NCI-H1694 treated with DMSO at 0.1 percent for 48 hours (cell line): ENCODE data around the gene NOP10.
"Not testable (repeated sequence)": the region's sequence is repeated elsewhere in the genome, so short reads cannot be mapped to it uniquely, and the experiment has no call there.

Experiments
- DNase-seq: peaks from one replicate; lab custom pipeline; 2025; lab: John Stamatoyannopoulos, UW

The NOP10 gene

GRCh38 chr15:34342737-34343575 is at the start of gene NOP10, which contains the start of gene NUTM1:
Gene NOP10 (minus strand): TSS chr15:34343136. CDS start chr15:34343073, 63 bp downstream.
Gene NUTM1 (plus strand): TSS chr15:34343315. CDS start chr15:34343697, 382 bp downstream.
- DNase-seq, result peak; percentile 86

- DNase-seq, result not testable (repeated sequence)
Measured at GRCh38 chr15:34389594-34390086, 46.7 kb upstream of the NOP10 start.

- DNase-seq, result not testable (repeated sequence)
Measured at GRCh38 chr15:34381829-34382521, 39.0 kb upstream of the NOP10 start.

- not testable (repeated sequence) for DNase-seq
Measured at GRCh38 chr15:34380491-34380890, 37.6 kb upstream of the NOP10 start.

GRCh38 chr15:34376856-34377255 is 33.9 kb upstream of the NOP10 start:
- DNase-seq, result no peak

GRCh38 chr15:34375541-34375940 is 32.6 kb upstream of the NOP10 start:
- not testable (repeated sequence) for DNase-seq

GRCh38 chr15:34374816-34375215 is 31.9 kb upstream of the NOP10 start:
- DNase-seq, result no peak

GRCh38 chr15:34373951-34374350 is 31.0 kb upstream of the NOP10 start:
- DNase-seq, result no peak

- DNase-seq, result no peak
Measured at GRCh38 chr15:34370643-34371042, 27.7 kb upstream of the NOP10 start.

- no peak for DNase-seq
Measured at GRCh38 chr15:34370129-34370528, 27.2 kb upstream of the NOP10 start.

- peak; percentile 69 for DNase-seq
Measured at GRCh38 chr15:34367101-34368081, 24.5 kb upstream of the NOP10 start, which contains the start of gene LPCAT4. Gene LPCAT4 (minus strand): TSS chr15:34367196. CDS start chr15:34367100, 96 bp downstream.

- DNase-seq, result no peak
Measured at GRCh38 chr15:34366271-34367065, 23.5 kb upstream of the NOP10 start.

- no peak for DNase-seq
Measured at GRCh38 chr15:34365836-34366235, 22.9 kb upstream of the NOP10 start.

- no peak for DNase-seq
Measured at GRCh38 chr15:34365091-34365825, 22.3 kb upstream of the NOP10 start.

- no peak for DNase-seq
Measured at GRCh38 chr15:34364041-34364440, 21.1 kb upstream of the NOP10 start.

- DNase-seq, result no peak
Measured at GRCh38 chr15:34362047-34362773, 19.3 kb upstream of the NOP10 start.

- DNase-seq, result no peak
Measured at GRCh38 chr15:34361278-34361677, 18.3 kb upstream of the NOP10 start.

GRCh38 chr15:34360298-34360697 is 17.4 kb upstream of the NOP10 start:
- DNase-seq, result no peak

- no peak for DNase-seq
Measured at GRCh38 chr15:34359416-34359815, 16.5 kb upstream of the NOP10 start.
